ENCODE measurements around the gene CDK2AP2. TPM values are rescaled to one million over a fixed set of nuclear protein-coding genes. Genes with fewer than 3 reads are reported as not detected.

CDK2AP2 gene
- total RNA-seq, 1 donor from 2014 or later: 79.7 TPM

DNA sequence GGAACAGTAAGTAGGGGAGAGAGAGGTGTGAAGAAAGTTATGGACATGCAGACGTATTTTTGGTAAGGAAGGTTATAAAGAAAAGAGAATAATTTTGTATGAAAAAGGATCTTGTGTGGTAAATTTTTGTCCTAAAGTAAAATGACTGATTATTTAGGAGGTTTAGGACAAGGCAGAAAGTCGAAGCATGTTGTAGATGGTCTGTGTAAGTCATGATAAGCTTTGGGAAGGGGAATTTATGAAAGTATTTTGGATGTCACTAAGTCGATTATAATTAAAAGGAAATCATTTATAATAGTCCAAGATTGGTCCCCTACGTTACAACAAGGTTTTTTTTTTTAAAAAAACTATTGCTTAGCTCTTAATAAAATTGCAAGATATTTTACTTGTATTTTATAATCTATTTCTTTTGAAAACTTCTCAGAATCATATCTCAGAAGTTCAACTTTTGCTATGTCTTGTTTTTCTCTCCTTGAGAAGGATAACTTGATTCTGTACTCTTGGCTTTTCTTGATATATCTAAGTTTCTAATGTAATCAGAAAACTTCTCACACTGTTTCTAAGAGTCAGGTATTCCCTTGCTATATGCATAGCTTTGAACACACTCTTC is 26.2 kb upstream of the CDK2AP2 start:
- TF ChIP-seq, protein P1, sequence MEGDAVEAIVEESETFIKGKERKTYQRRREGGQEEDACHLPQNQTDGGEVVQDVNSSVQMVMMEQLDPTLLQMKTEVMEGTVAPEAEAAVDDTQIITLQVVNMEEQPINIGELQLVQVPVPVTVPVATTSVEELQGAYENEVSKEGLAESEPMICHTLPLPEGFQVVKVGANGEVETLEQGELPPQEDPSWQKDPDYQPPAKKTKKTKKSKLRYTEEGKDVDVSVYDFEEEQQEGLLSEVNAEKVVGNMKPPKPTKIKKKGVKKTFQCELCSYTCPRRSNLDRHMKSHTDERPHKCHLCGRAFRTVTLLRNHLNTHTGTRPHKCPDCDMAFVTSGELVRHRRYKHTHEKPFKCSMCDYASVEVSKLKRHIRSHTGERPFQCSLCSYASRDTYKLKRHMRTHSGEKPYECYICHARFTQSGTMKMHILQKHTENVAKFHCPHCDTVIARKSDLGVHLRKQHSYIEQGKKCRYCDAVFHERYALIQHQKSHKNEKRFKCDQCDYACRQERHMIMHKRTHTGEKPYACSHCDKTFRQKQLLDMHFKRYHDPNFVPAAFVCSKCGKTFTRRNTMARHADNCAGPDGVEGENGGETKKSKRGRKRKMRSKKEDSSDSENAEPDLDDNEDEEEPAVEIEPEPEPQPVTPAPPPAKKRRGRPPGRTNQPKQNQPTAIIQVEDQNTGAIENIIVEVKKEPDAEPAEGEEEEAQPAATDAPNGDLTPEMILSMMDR (IDR thresholded peaks at IDR 0.05): no peak
- DNase-seq (no peak), ATAC-seq (no peak)
- intact Hi-C loops (cut with DNase I): no loop called here
- Histone ChIP-seq H3K4me1 (no peaks in the 10 kb centered on the region), H3K36me3 (no peaks in the 10 kb centered on the region), H3K4me3 (no peak overlapping the region), H3K27ac (no peak overlapping the region), H3K9me3 (peaks cover 3% of the 10 kb centered on the region), H3K27me3 (ENCODE audit: low read depth) (no peaks in the 10 kb centered on the region)

DNA sequence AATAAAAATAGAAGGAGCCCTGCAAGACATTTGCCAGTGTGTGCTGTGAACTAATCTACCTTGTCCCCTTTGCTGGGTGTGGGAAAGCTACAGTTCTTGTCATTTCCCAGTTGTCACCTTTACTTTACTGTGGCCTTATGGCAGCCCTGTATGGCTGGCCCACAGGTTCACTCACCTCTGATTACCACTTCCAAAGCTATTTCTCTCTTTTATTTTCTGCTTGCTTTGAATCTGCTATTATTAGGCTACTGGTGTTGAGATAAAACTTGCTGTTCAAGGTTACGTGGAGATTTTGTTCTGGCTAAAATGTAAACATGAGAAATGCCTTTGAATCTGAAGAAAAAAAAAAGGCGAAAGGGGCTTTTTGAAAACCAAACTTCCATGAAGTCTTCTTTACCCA is 24.9 kb upstream of the CDK2AP2 start:
- TF ChIP-seq, protein P1 (IDR thresholded peaks at IDR 0.05): no peak
- Histone ChIP-seq H3K36me3 (no peaks in the 10 kb centered on the region), H3K9me3 (peaks cover 3% of the 10 kb centered on the region), H3K27ac (no peak overlapping the region), H3K4me3 (no peak overlapping the region), H3K4me1 (no peaks in the 10 kb centered on the region), H3K27me3 (ENCODE audit: low read depth) (no peaks in the 10 kb centered on the region)
- DNase-seq (no peak), ATAC-seq (no peak)
- intact Hi-C loops (cut with DNase I): no loop called here

DNA sequence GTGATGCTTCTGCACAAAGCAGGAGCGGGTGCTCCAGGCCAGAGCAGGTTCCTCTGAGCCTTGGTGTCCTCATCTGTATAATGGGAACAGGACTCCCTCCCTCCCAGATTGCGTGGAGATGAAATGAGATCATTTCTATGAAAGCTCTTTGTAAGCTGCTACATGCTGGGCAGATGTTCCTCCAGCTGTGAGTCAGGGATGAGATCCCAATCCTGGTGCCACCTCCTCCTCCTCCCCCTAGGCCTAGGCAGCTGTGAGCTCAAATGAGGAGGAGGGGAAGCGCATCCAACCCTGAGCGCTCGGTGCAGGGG is 22.3 kb upstream of the CDK2AP2 start:
- no peak for ATAC-seq
- intact Hi-C loops (cut with DNase I): no loop called here

DNA sequence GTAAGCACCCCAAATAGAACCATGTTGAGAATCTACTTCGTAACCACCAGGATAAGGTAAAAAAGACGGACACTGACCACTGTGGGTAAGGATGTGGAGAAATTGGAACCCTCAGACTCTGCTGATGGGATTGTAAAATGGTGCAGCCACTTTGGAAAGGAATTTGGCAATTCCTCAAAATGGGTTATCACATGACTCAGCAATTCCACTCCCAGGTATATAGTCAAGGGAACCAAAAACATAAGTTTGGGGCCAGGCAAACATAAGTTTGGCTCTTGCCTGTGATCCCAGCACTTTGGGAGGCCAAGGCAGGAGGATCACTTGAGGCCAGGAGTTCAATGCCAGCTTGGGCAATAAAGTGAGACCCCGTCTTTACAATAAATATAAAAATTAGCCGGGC is 20.4 kb upstream of the CDK2AP2 start:
- Histone ChIP-seq H3K27me3 (ENCODE audit: low read depth) (no peaks in the 10 kb centered on the region), H3K4me3 (no peak overlapping the region), H3K27ac (no peak overlapping the region), H3K36me3 (no peaks in the 10 kb centered on the region), H3K9me3 (no peaks in the 10 kb centered on the region), H3K4me1 (no peaks in the 10 kb centered on the region)
- intact Hi-C loops (cut with DNase I): no loop called here
- no peak for DNase-seq
- no peak for ATAC-seq
- TF ChIP-seq, protein P1 (IDR thresholded peaks at IDR 0.05): no peak

More for the DNA sequence above, 22.3 kb upstream of the CDK2AP2 start:
- Histone ChIP-seq H3K27me3 (ENCODE audit: low read depth) (no peaks in the 10 kb centered on the region), H3K36me3 (no peaks in the 10 kb centered on the region), H3K4me3 (no peak overlapping the region), H3K4me1 (no peaks in the 10 kb centered on the region), H3K27ac (no peak overlapping the region), H3K9me3 (peaks cover 3% of the 10 kb centered on the region)
- TF ChIP-seq, protein P1 (IDR thresholded peaks at IDR 0.05): no peak
- no peak for DNase-seq

DNA sequence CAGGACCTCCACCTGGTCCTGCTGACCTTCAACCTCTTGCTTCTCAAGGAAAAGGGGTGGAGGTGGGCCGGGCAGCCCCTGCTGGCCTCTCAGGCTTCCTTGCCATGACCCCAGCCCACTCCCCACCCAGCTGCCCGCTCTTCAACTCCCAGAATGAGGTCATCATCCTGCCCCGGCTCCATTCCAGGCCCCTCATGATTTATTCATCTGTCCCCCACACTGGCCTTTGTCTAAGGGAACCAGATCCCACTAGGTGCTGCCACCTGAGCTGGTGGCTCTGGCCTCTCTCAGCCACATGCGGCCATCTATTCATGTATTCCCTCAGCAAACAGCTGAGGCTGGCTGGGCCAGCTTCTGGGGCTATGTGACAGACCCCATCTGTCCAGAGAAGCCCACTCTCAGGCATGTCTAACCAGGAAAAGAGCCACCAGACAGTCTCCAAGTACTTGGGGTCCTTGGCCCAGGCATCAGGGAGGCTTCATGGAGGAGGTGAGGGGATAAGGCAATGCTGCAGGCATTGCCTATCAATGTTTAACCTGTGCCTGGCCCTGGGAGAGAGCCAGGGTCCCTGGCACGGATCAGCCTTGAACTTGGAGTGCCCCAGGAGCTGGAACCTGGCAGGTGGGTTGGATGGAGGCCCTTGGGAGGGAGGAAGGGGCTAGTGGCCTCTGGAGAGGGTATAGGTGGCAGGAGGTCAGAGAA is 17.5 kb upstream of the CDK2AP2 start:
- no peaks in the 10 kb centered on the region for H3K27me3 ChIP-seq (ENCODE audit: low read depth)
- ATAC-seq (no peak), DNase-seq (no peak)
- TF ChIP-seq, protein P1 (IDR thresholded peaks at IDR 0.05): no peak
- no peaks in the 10 kb centered on the region for H3K9me3 ChIP-seq
- H3K27ac ChIP-seq: no peak overlapping the region
- intact Hi-C loops (cut with DNase I): no loop called here
- H3K4me1 ChIP-seq: no peaks in the 10 kb centered on the region
- H3K4me3 ChIP-seq: no peak overlapping the region
- no peaks in the 10 kb centered on the region for H3K36me3 ChIP-seq
